ENCODE results near the gene DCUN1D4.

DCUN1D4 gene

GRCh38 chr4:51960486-51960885 is 117.5 kb downstream of the DCUN1D4 start:
- no peak for DNase-seq

DNA sequence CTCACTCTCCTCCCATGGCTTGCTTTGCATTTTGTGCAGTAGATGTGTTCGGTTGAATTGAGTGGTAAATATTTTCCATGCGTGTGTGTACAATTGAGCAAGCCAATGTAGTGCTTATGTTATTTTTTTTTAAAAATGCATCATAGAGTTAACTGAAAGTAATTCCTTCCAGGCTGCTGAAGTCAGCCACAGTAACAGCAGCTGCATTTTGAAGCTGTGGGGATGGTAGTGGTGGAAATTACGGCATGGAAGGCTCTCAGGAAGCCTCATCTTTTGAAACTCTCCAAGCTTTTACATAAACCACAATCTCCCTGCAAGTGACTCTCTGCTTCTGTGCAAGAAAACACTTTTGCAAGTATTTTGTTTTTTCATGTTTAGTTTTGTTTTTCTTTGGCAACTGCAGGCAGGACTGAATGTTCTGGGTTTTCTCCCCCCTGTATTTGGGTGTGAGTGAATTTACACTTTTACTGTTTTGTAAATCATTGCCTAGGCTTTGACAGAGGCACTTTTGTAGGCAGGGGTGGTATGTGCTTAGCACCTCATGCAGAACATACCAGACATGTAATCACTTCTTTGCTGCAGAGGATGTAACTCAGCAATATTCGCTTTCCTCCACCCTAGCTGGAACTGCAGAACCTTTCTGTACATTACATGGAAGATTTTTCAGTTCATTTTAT is 121.0 kb downstream of the DCUN1D4 start:
- peak in 1 of 58 donors; percentile 3 for DNase-seq

- no peak for DNase-seq
Measured at GRCh38 chr4:51965862-51966261, 122.9 kb downstream of the DCUN1D4 start.
